Coronary artery (tissue), 2 donors: Measurements from ENCODE around the gene KCNK3.

Source experiments
- DNase-seq: peaks from one replicate; pipeline ENCODE4 v3.0.0-alpha.2; 2017; ENCODE audit warnings: low spot score
- H3K27ac ChIP-seq, 2 donors: fragments of 200-600 bp; sonication (generic); one replicate each; pipeline ENCODE4 v1.5.1; 2016 to 2019
- H3K4me3 ChIP-seq: fragments of 200-600 bp; sonication (generic); 2 replicates; pipeline ENCODE4 v1.5.1; 2016; ENCODE audit warnings: mild to moderate bottlenecking, moderate library complexity
- TF ChIP-seq, protein P1 (sequence below): fragments of 200-600 bp; sonication (generic); IDR thresholded peaks from one replicate; pipeline ENCODE4 v1.5.1; 2019; ENCODE audit warnings: antibody characterized with exemption

KCNK3 gene

DNA sequence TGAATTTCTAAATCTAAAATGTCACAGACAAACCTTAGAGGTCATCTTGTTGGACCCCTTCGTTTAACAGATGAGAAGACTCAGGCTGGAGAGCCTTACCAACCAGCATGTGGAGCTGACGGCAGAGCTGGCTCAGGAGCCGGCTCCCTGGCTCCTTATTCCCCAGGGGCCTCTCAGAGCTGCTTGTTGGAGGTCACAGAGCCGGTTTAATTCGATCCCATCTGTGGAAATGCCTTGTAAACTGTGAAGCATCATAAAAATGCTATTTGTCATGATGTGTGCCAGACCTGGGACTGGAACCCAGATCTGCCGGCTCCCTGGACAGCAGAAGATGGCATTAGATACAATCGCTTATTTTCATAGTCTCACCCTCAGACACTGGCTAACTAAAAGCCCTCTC is 43.2 kb upstream of the KCNK3 start:
- peak; percentile 49 for DNase-seq
- H3K27ac ChIP-seq: no peak overlapping the region
- no peak overlapping the region for H3K4me3 ChIP-seq
- TF ChIP-seq, protein P1, sequence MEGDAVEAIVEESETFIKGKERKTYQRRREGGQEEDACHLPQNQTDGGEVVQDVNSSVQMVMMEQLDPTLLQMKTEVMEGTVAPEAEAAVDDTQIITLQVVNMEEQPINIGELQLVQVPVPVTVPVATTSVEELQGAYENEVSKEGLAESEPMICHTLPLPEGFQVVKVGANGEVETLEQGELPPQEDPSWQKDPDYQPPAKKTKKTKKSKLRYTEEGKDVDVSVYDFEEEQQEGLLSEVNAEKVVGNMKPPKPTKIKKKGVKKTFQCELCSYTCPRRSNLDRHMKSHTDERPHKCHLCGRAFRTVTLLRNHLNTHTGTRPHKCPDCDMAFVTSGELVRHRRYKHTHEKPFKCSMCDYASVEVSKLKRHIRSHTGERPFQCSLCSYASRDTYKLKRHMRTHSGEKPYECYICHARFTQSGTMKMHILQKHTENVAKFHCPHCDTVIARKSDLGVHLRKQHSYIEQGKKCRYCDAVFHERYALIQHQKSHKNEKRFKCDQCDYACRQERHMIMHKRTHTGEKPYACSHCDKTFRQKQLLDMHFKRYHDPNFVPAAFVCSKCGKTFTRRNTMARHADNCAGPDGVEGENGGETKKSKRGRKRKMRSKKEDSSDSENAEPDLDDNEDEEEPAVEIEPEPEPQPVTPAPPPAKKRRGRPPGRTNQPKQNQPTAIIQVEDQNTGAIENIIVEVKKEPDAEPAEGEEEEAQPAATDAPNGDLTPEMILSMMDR: no peak

DNA sequence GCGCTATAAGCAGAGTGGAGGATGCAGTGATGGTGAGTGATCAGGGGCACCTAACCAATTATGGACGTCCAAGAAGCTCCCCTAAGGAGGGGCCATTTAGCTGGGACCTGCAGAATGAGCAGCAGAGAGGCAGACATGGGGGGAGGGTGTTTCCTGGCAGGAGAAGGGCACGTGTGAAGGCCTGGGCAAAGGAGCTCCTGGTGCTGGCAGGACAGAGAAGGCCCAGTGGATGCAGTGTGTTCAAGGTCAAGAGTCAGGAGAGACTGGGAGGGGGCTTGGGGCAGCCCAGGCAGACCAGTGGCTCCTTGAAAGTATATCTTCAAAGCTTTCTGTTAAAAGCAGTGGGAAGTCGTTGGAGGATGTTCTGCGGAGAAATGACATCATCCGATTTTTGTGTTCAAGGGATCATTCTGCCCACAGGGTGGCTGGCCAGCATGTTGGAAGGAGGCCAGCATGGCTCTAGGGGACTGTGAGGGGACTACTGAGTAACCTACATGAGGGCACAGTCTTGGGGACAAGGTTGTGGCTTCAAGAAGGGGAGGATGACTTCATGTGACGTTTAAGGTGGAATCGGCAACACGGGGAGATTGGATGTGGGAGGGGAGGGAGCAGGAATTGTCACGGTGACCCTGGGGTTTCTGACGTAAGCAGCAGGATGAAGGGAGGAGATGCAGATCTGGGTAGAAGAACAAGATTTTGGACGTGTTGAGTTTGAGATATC is 42.4 kb upstream of the KCNK3 start:
- DNase-seq: no peak
- TF ChIP-seq, protein P1: no peak
- Histone ChIP-seq H3K4me3 (no peak overlapping the region), H3K27ac (no peak overlapping the region)

DNA sequence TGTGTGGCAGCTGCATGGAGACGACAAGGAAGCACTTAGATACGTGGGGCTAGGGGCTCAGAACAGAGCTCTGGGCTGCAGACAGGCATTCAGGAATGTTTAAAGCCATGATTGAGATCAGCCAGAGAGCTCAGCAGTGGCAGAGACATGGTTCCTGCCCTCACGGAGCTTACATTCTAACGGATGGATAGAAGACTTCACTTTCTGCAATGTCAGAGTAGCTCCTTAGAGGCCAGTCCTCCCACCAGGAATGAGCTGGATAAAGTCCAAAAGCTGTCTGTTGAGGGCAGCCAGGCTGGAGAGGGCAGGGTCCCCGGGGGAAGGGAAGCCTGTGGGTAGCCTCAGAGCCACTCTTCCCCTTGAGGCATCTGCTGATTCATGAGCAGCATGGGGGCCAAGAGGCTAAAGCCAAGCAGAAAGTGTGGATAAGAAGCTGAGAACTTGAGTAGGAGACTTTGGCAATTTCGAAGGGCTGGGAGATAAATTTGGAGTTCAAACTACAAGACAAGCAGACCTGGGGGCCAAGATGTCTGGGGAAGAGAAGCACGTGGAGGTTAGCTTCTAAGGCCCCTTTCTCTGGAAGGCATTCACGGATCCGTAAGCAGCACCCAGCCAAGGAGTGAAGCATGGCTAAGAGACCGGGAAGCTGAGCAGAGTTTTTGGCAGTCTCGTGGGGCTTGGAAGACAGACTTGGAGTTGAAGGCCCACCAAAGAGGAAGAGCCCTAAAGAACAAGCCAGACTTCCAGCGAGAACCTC is 41.6 kb upstream of the KCNK3 start:
- Histone ChIP-seq H3K27ac (peak overlapping the region in 1 of 2 donors; percentile 42), H3K4me3 (no peak overlapping the region)
- DNase-seq: peak; percentile 31
- TF ChIP-seq, protein P1: no peak

DNA sequence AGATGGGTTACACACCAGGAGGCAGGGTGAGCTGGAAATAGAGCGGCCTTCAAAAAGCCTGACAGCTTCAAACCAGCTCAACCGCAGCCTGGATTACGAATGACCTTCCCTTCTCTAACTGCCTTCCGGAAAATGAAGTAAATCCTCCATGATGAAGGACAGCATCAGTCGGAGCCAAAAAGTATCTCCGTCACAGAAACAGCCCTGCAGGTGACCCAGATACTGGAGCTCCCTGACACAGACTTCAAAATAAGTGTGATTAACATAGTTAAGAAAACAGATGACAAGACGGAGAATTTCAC is 41.1 kb upstream of the KCNK3 start:
- peak overlapping the region in 1 of 2 donors; percentile 42 for H3K27ac ChIP-seq
- DNase-seq: no peak
- TF ChIP-seq, protein P1: no peak
- H3K4me3 ChIP-seq: no peak overlapping the region

DNA sequence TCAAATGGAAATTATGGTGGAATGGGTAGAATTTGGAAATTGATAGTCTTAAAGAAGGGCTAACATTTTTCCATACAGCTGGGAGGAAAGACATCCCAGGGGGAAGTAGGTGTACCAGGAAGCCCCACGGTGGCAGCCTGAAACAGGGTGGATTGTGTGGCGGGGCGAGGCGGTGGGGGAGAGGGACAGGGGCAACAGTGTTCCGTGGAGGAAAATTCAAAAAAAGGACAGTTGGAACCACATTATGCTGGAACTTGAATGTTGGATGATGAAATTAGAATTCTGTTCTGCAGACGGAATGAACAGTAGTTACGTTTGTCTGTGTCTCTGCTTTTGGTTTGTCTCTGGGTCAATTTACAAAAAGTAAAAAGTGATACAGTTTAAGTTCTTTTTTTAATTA is 40.7 kb upstream of the KCNK3 start:
- DNase-seq: no peak
- TF ChIP-seq, protein P1: no peak
- H3K27ac ChIP-seq: peak overlapping the region in 1 of 2 donors; percentile 42
- H3K4me3 ChIP-seq: no peak overlapping the region

DNA sequence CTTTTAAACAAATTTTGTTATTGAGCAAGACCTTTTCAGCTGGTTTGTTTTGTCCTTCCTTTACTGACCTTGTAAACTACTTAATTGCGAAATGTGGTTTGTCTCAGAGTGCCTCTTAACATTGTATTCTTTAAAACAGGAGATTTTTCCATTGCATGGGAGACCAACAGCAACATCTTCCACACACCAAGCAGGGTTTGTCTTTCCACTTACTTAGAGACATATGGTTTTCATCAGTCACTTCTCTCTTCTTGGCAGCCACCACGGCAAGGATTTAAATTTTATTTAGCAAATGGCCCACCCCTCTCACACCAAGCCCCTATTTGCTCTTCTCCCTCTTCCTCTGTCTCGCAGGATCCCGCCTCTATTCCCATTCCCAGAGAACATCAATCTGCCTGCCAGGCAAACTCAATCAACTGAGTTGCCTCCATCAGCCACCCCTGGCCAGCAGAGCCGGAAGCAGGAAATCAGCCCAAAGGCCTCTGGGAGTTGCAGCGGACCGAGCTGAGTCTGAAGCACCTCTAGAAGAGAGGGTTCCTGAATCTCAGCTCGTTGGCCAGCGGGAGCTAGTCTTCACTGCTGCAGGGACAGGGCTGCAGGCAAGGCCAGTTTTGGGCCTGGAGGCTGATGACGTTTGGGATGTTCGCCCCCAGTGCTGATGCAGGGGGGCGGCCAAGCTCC is 40.0 kb upstream of the KCNK3 start:
- no peak overlapping the region for H3K4me3 ChIP-seq
- DNase-seq: peak; percentile 64
- peak overlapping the region in 1 of 2 donors; percentile 59 for H3K27ac ChIP-seq
- TF ChIP-seq, protein P1: no peak
